H9 (cell line): Measurements from ENCODE around the gene CCR7. TPM values are rescaled to one million over a fixed set of nuclear protein-coding genes. Genes with fewer than 3 reads are reported as not detected.
A peak's percentile ranks its signal among the peaks of the same experiment; 100 is the strongest.

ENCODE experiments used
- DNase-seq: peaks from one replicate; pipeline ENCODE4 v3.0.0-alpha.2; 2017
- H2AFZ ChIP-seq: one replicate; pipeline ENCODE4 v1.6.1; 2013; ENCODE audit warnings: mild to moderate bottlenecking, low read length, control low read depth, moderate library complexity
- H2AK5ac ChIP-seq: 2 replicates; pipeline ENCODE4 v1.6.1; 2013; ENCODE audit warnings: low read length, control low read depth, mixed read lengths; ENCODE audit not compliant: insufficient read length
- H2BK120ac ChIP-seq: one replicate; pipeline ENCODE4 v1.6.1; 2013; ENCODE audit warnings: low read depth, mild to moderate bottlenecking, low read length, control low read depth, inconsistent platforms; ENCODE audit not compliant: poor library complexity, severe bottlenecking
- H2BK12ac ChIP-seq: 2 replicates; pipeline ENCODE4 v1.6.1; 2013; ENCODE audit warnings: low read length, control low read depth, mixed read lengths, low read depth; ENCODE audit not compliant: insufficient read length
- H2BK15ac ChIP-seq: 2 replicates; pipeline ENCODE4 v1.6.1; 2013; ENCODE audit warnings: low read depth, low read length, control low read depth
- H2BK20ac ChIP-seq: one replicate; pipeline ENCODE4 v1.6.1; 2013; ENCODE audit warnings: low read depth, mild to moderate bottlenecking, low read length, control low read depth, inconsistent platforms; ENCODE audit not compliant: poor library complexity, severe bottlenecking
- H2BK5ac ChIP-seq: 2 replicates; pipeline ENCODE4 v1.6.1; 2013; ENCODE audit warnings: low read length, control low read depth, mixed read lengths; ENCODE audit not compliant: insufficient read length
- H3K14ac ChIP-seq: 2 replicates; pipeline ENCODE4 v1.6.1; 2013; ENCODE audit warnings: low read length, control low read depth; ENCODE audit not compliant: insufficient read depth
- H3K18ac ChIP-seq: 2 replicates; pipeline ENCODE4 v1.6.1; 2013; ENCODE audit warnings: low read depth, mild to moderate bottlenecking, mixed read lengths, low read length, control low read depth; ENCODE audit not compliant: insufficient read length
- H3K23ac ChIP-seq: 2 replicates; pipeline ENCODE4 v1.6.1; 2013; ENCODE audit warnings: low read length, control low read depth, mixed read lengths, low read depth; ENCODE audit not compliant: insufficient read length
- H3K23me2 ChIP-seq: 2 replicates; pipeline ENCODE4 v1.6.1; 2013; ENCODE audit warnings: low read depth, mild to moderate bottlenecking, mixed read lengths, low read length, control low read depth; ENCODE audit not compliant: insufficient read length, poor library complexity, severe bottlenecking
- H3K27ac ChIP-seq: 2 replicates; pipeline ENCODE4 v1.5.1; 2013; ENCODE audit warnings: low read length, control low read depth, mixed read lengths, low read depth; ENCODE audit not compliant: insufficient read length
- H3K27me3 ChIP-seq: 2 replicates; pipeline ENCODE4 v1.6.1; 2013; ENCODE audit warnings: low read length, control low read depth, inconsistent platforms; ENCODE audit not compliant: insufficient read depth
- H3K4ac ChIP-seq: 2 replicates; pipeline ENCODE4 v1.6.1; 2013; ENCODE audit warnings: low read depth, mild to moderate bottlenecking, control low read depth, inconsistent platforms, low read length, moderate library complexity
- H3K4me1 ChIP-seq: 2 replicates; pipeline ENCODE4 v1.6.1; 2013; ENCODE audit warnings: low read length, control low read depth, inconsistent platforms; ENCODE audit not compliant: insufficient read depth
- H3K4me2 ChIP-seq: 2 replicates; pipeline ENCODE4 v1.6.1; 2013; ENCODE audit warnings: low read length, control low read depth, mixed read lengths; ENCODE audit not compliant: insufficient read length, insufficient read depth
- H3K56ac ChIP-seq: 2 replicates; pipeline ENCODE4 v1.6.1; 2013; ENCODE audit warnings: low read depth, mild to moderate bottlenecking, mixed read lengths, low read length, control low read depth; ENCODE audit not compliant: insufficient read length
- H3K79me1 ChIP-seq: 2 replicates; pipeline ENCODE4 v1.6.1; 2013; ENCODE audit warnings: low read depth, mild to moderate bottlenecking, moderate library complexity, low read length, control low read depth, inconsistent platforms; ENCODE audit not compliant: insufficient read depth, poor library complexity, severe bottlenecking
- H3K79me2 ChIP-seq: 2 replicates; pipeline ENCODE4 v1.6.1; 2013; ENCODE audit warnings: low read length, control low read depth, inconsistent platforms; ENCODE audit not compliant: insufficient read depth
- H3K9ac ChIP-seq: 2 replicates; pipeline ENCODE4 v1.6.1; 2013; ENCODE audit warnings: low read length, control low read depth, mixed read lengths; ENCODE audit not compliant: insufficient read length; ENCODE audit errors: extremely low read depth
- H3K9me3 ChIP-seq: one replicate; pipeline ENCODE4 v1.6.1; 2013; ENCODE audit warnings: low read depth, low read length, inconsistent platforms; ENCODE audit not compliant: control insufficient read depth
- H3T11ph ChIP-seq: one replicate; pipeline ENCODE4 v1.6.1; 2013; ENCODE audit warnings: mild to moderate bottlenecking, low read length, control low read depth, inconsistent platforms
- H4K20me1 ChIP-seq: one replicate; pipeline ENCODE4 v1.6.1; 2013; ENCODE audit not compliant: control insufficient read depth, insufficient read length, insufficient read depth
- H4K5ac ChIP-seq: 2 replicates; pipeline ENCODE4 v1.6.1; 2013; ENCODE audit warnings: low read depth, mild to moderate bottlenecking, mixed read lengths, low read length, control low read depth; ENCODE audit not compliant: insufficient read length
- H4K8ac ChIP-seq: replicated peaks from 2 replicates; pipeline ENCODE4 v1.6.1; 2013; ENCODE audit warnings: low read length, control low read depth, mixed read lengths, low read depth; ENCODE audit not compliant: insufficient read length
- H4K91ac ChIP-seq: 2 replicates; pipeline ENCODE4 v1.6.1; 2013; ENCODE audit warnings: low read depth, mild to moderate bottlenecking, moderate library complexity, mixed read lengths, low read length, control low read depth; ENCODE audit not compliant: insufficient read length
- H3K27ac Mint-ChIP-seq, 3 experiments: 2 replicates in 2 of 3; 3 replicates in 1 of 3; pipeline ENCODE4 v1.8.0; 2020 to 2021; ENCODE audit warnings: mixed read lengths in 3 of 3, mild to moderate bottlenecking in 1 of 3, moderate library complexity in 1 of 3
- H3K27me3 Mint-ChIP-seq: 2 replicates; pipeline ENCODE4 v1.8.0; 2021; ENCODE audit warnings: low read depth, mild to moderate bottlenecking, moderate library complexity, mixed read lengths
- H3K36me3 Mint-ChIP-seq, 3 experiments: 2 replicates in 2 of 3; 3 replicates in 1 of 3; pipeline ENCODE4 v1.8.0; 2020 to 2021; ENCODE audit warnings: low read depth in 3 of 3, mixed read lengths in 3 of 3; ENCODE audit not compliant: insufficient read depth in 1 of 3
- H3K4me1 Mint-ChIP-seq, 2 experiments: 2 replicates each; pipeline ENCODE4 v1.8.0; 2020; ENCODE audit warnings: mixed read lengths in 2 of 2
- H3K4me3 Mint-ChIP-seq, 2 experiments: 2 replicates in 1 of 2; 3 replicates in 1 of 2; pipeline ENCODE4 v1.8.0; 2020 to 2021; ENCODE audit warnings: mild to moderate bottlenecking in 2 of 2, mixed read lengths in 2 of 2, moderate library complexity in 1 of 2
- H3K9me3 Mint-ChIP-seq, 2 experiments: 2 replicates in 1 of 2; 3 replicates in 1 of 2; pipeline ENCODE4 v1.8.0; 2020; ENCODE audit warnings: mild to moderate bottlenecking in 2 of 2, mixed read lengths in 2 of 2, moderate library complexity in 1 of 2
- CTCF ChIP-seq: fragments of 200-600 bp; sonication (generic); conservative IDR thresholded peaks from 3 replicates; pipeline ENCODE4 v1.8.0; 2021; ENCODE audit warnings: antibody characterized with exemption, mild to moderate bottlenecking
- WGBS: extraction: QIAGEN DNeasy Blood & Tissue Kit; methylation state at CpG from one replicate; pipeline ENCODE4 v1.1.7; 2013; ENCODE audit warnings: missing lambda C conversion rate, low lambda C conversion rate, mixed read lengths; ENCODE audit not compliant: insufficient read length; ENCODE audit errors: extremely low coverage; 5-methylcytosine and 5-hydroxymethylcytosine counted together
- total RNA-seq: library from RNA; stranded (reverse); gene quantifications from 2 replicates; pipeline ENCODE4 v1.2.1, GENCODE V29; 2021

Gene CCR7
- total RNA-seq, 1 experiment from 2014 or later = 0.31 TPM

- no CpG with 5 or more reads among the region's 20 CpGs for WGBS
- Histone ChIP-seq H3K9me3 (no peaks in the 10 kb centered on the region), H3K9ac (no peak overlapping the region)
Observed at GRCh38 chr17:40541060-40541872, 24.0 kb downstream of the CCR7 start.

More at GRCh38 chr17:40541060-40541872, 24.0 kb downstream of the CCR7 start:
- H2BK12ac ChIP-seq = no peak overlapping the region
- H4K8ac ChIP-seq = no peak overlapping the region
- no peaks in the 10 kb centered on the region for H3K79me1 ChIP-seq
- H3K18ac ChIP-seq = no peak overlapping the region
- TF ChIP-seq CTCF = no peak
- H3K56ac ChIP-seq = no peak overlapping the region
- H2BK5ac ChIP-seq = no peak overlapping the region
- H3K27ac Mint-ChIP-seq = no peak overlapping the region; a peak in 1 of 7 replicates
- H2AFZ ChIP-seq = no peak overlapping the region
- no peak overlapping the region for H4K5ac ChIP-seq
- no peaks in the 10 kb centered on the region for H3K79me2 ChIP-seq
- H4K91ac ChIP-seq = no peak overlapping the region
- no peak overlapping the region for H3K4ac ChIP-seq
- no peak for DNase-seq
- no peaks in the 10 kb centered on the region for H3K27me3 ChIP-seq
- no peak overlapping the region; the same call in 1 of the 2 replicates for H3K14ac ChIP-seq
- no peaks in the 10 kb centered on the region for H3K36me3 Mint-ChIP-seq
- no peak overlapping the region for H2BK20ac ChIP-seq
- no peaks in the 10 kb centered on the region for H4K20me1 ChIP-seq
- H3K4me1 ChIP-seq = no peaks in the 10 kb centered on the region; the same call in 1 of the 2 replicates
- peak overlapping the region in 1 of 2 experiments; percentile 34; a peak in 1 of 5 replicates for H3K4me3 Mint-ChIP-seq
- H3T11ph ChIP-seq = no peak overlapping the region
- peaks cover 3% of the 10 kb centered on the region; the same call in 1 of the 2 replicates for H3K27me3 Mint-ChIP-seq
- H3K27ac ChIP-seq = no peak overlapping the region
- H2BK120ac ChIP-seq = no peak overlapping the region
- no peak overlapping the region for H2AK5ac ChIP-seq
- H3K23me2 ChIP-seq = no peaks in the 10 kb centered on the region
- no peak overlapping the region for H3K23ac ChIP-seq
- H3K4me2 ChIP-seq = no peak overlapping the region
- H3K4me1 Mint-ChIP-seq = peaks cover 14 to 28% of the 10 kb centered on the region in 2 experiments
- no peaks in the 10 kb centered on the region; a peak in 1 of 5 replicates for H3K9me3 Mint-ChIP-seq
- H2BK15ac ChIP-seq = no peak overlapping the region
